Measurements from ENCODE around the gene CTNND2.

Gene CTNND2

DNA sequence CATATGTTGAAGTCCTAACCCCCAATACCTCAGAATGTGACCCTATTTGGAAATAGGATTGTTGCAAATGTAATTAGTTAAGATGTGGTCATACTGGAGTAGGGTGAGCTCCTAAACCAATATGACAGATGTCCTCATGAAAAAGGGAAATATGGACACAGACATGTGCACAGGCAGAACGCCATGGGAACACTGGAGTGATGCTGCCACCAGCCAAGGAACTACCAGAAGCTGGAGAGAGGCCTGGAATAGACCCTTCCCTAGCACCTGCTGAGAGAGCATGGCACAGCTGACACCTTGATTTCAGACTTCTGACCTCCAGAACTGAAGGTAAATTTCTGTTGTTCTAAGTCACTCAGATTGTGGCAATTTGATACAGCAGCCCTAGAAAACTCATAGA is 110.8 kb downstream of the CTNND2 start:
- ChIA-PET POLR2A (no interaction called here), CTCF (no interaction called here)
- no peak for DNase-seq (ENCODE audit: extremely low spot score)
- TF ChIP-seq, protein P1, sequence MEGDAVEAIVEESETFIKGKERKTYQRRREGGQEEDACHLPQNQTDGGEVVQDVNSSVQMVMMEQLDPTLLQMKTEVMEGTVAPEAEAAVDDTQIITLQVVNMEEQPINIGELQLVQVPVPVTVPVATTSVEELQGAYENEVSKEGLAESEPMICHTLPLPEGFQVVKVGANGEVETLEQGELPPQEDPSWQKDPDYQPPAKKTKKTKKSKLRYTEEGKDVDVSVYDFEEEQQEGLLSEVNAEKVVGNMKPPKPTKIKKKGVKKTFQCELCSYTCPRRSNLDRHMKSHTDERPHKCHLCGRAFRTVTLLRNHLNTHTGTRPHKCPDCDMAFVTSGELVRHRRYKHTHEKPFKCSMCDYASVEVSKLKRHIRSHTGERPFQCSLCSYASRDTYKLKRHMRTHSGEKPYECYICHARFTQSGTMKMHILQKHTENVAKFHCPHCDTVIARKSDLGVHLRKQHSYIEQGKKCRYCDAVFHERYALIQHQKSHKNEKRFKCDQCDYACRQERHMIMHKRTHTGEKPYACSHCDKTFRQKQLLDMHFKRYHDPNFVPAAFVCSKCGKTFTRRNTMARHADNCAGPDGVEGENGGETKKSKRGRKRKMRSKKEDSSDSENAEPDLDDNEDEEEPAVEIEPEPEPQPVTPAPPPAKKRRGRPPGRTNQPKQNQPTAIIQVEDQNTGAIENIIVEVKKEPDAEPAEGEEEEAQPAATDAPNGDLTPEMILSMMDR (IDR thresholded peaks at IDR 0.05; ENCODE audit: control extremely low read depth, extremely low read depth, low read depth, missing control alignments): no peak

DNA sequence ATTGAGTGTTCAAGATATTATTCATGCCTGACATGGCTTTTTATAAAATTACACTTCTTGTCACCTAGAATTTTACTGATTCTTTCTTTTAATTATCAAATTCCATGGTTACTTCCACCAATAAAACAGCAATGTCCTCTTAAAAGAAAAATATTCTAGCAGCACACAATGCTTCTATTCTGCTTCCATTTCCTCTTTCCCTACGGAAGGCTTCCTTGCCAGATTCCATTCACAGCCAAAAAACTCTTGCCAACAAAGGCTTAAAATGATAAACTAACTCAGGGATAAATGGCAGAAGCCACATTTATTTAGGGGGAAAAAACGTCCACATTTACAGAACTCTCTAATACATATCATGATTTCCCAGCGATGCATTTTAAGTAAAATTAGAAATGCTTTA is 111.6 kb downstream of the CTNND2 start:
- POLR2A ChIA-PET: no interaction called here
- CTCF ChIA-PET: no interaction called here
- DNase-seq (ENCODE audit: extremely low spot score): no peak
- TF ChIP-seq, protein P1 (IDR thresholded peaks at IDR 0.05; ENCODE audit: control extremely low read depth, extremely low read depth, low read depth, missing control alignments): no peak

DNA sequence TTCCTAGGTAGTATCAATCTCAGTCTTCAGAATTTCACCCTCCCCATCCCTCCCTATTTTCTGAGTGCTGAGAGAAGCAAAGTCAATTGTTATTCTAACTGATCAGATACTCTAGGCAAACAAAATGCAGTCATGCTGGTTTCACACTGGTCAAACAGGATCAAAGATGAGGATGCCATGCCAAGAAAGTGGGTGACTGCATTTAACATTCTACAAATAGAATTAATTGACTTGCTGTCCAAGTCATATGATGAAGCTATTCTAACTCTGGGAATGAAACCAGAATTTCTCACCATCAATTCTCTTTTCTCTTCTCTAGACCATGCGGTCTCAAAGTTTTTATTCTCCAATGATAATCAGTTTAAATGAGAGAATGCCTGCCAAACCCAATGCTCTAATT is 112.5 kb downstream of the CTNND2 start:
- TF ChIP-seq, protein P1 (IDR thresholded peaks at IDR 0.05; ENCODE audit: control extremely low read depth, extremely low read depth, low read depth, missing control alignments): no peak
- CTCF ChIA-PET: interaction anchor here (1.0 kb wide), 1 partner anchor 9 kb away, joined by 3 read pairs; no protein-coding TSS in a partner anchor
- POLR2A ChIA-PET: no interaction called here
- DNase-seq (ENCODE audit: extremely low spot score): no peak

DNA sequence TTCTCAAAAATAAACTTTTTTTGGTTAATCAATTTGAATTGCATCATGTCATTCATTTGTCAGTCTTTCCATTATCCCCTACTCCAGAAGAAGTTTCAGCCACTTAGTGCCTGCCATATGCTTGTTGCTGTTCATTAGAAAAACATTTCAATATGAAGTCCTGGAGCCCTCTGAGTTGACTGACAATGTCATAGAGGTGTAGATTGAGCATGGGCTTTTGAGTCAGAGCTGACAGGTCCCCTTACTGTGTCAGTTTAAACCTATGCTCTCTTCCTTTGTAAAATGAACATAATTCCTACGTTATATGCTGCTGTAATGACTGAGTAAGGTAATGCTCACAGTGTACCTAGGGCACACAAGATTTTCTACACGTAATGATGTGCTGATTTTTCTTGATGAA is 114.0 kb downstream of the CTNND2 start:
- POLR2A ChIA-PET: no interaction called here
- TF ChIP-seq, protein P1 (IDR thresholded peaks at IDR 0.05; ENCODE audit: control extremely low read depth, extremely low read depth, low read depth, missing control alignments): no peak
- CTCF ChIA-PET: no interaction called here
- DNase-seq (ENCODE audit: extremely low spot score): no peak

DNA sequence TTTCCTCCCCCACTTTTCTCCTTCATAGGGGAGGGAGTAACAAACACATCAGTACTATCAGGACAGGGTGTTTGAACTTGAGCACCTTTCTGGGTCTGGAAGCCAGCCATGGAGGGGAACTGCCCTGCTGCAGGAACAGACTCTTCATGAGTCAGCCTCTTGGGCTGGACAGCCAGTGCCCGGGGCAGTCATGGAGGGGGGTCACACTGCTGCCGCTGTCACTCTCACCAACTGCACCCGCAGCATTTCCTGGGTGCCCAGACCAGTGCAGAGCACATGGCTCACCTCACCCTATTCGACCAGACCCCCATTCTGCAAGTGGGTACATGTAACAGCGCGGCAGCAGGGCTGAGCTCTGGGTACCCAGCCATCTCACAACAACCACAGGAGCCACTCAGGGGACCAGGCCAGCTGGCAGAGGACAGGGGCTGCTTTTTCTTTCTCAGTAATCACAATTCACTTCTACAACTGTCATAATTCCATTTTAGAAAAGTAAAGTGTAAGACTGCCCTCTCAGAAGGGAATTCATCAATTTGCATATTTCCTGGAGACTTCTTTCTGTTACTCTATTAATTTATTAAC is 118.4 kb downstream of the CTNND2 start:
- DNase-seq (ENCODE audit: extremely low spot score): no peak
- ChIA-PET POLR2A (no interaction called here), CTCF (no interaction called here)
- TF ChIP-seq, protein P1 (IDR thresholded peaks at IDR 0.05; ENCODE audit: control extremely low read depth, extremely low read depth, low read depth, missing control alignments): no peak

DNA sequence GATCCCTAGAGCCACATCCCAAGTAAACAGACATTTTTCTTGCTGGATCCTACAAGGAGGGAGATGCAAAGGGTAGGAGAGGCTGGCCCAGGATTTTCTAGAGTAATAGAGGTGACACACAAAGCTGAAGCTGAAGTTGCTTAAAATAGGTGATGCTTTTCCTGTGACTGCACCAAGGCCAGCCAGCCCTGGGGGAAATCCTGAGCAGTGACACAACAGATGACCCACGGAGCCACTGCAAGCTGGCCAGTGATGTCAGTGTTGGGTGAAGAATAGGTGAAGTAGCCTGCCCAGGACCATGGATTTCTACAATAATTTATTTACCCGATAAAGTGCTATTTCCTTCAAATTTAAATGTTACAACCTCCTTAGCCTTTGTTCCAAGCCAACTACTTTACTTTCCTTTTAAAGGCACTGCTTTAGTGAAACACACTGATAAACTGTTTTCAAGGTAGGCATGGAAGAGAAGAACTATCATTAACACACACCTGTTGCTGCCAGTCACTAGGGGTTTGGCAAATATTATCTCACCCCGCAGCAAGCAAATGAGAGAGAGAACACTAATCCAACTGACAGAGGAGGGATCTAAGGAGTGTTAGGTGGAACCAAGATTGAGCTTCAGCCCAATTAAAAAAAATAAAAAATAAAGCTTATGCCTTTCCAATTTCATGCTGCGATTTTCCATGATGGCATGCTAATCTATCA is 123.5 kb downstream of the CTNND2 start:
- ChIA-PET POLR2A (no interaction called here), CTCF (no interaction called here)
- DNase-seq (ENCODE audit: extremely low spot score): no peak
- TF ChIP-seq, protein P1 (IDR thresholded peaks at IDR 0.05; ENCODE audit: control extremely low read depth, extremely low read depth, low read depth, missing control alignments): no peak
